Activated CD8-positive, alpha-beta memory T cell treated with anti-CD3 and anti-CD28 coated beads for 4 hours (primary cell): Measurements from ENCODE around the gene MPG.

Source experiments
- DNase-seq, 2 donors: peaks; one replicate each; pipeline ENCODE4 v3.0.0-alpha.2; 2020; ENCODE audit warnings: low read depth in 2 of 2

MPG gene

GRCh38 chr16:83781-84615, 6.0 kb downstream of the MPG start:
- no peak for DNase-seq

GRCh38 chr16:84718-85406, 6.8 kb downstream of the MPG start:
- peak; percentile 34 to 55 for DNase-seq

GRCh38 chr16:85407-85782, 7.4 kb downstream of the MPG start:
- DNase-seq: no peak

- no peak for DNase-seq
Observed at GRCh38 chr16:85865-86264, 7.8 kb downstream of the MPG start.

- DNase-seq: no peak
Observed at GRCh38 chr16:86483-86952, 8.5 kb downstream of the MPG start.

- DNase-seq: no peak
Observed at GRCh38 chr16:88613-89012, 10.6 kb downstream of the MPG start.

- DNase-seq: no peak
Observed at GRCh38 chr16:89391-90302, 11.6 kb downstream of the MPG start.

- no peak for DNase-seq
Observed at GRCh38 chr16:91484-91883, 13.5 kb downstream of the MPG start.

- DNase-seq: no peak
Observed at GRCh38 chr16:92431-93339, 14.7 kb downstream of the MPG start.

GRCh38 chr16:94918-95265, 16.9 kb downstream of the MPG start:
- DNase-seq: no peak

- peak; percentile 76 to 77 for DNase-seq
Observed at GRCh38 chr16:96935-97381, 18.9 kb downstream of the MPG start.

- DNase-seq: no peak
Observed at GRCh38 chr16:97822-98221, 19.8 kb downstream of the MPG start.

- no peak for DNase-seq
Observed at GRCh38 chr16:100989-101388, 23.0 kb downstream of the MPG start.

- DNase-seq: no peak
Observed at GRCh38 chr16:101586-101985, 23.6 kb downstream of the MPG start.

GRCh38 chr16:102060-102855, 24.2 kb downstream of the MPG start:
- no peak for DNase-seq

- no peak for DNase-seq
Observed at GRCh38 chr16:104355-104754, 26.3 kb downstream of the MPG start.

- no peak for DNase-seq
Observed at GRCh38 chr16:104928-105327, 26.9 kb downstream of the MPG start.

GRCh38 chr16:105521-105920, 27.5 kb downstream of the MPG start:
- DNase-seq: no peak

- peak; percentile 28 to 41 for DNase-seq
Observed at GRCh38 chr16:106623-107324, 28.7 kb downstream of the MPG start.
